ENCODE results near the gene LGI1. TPM values are rescaled to one million over a fixed set of nuclear protein-coding genes. Genes with fewer than 3 reads are reported as not detected.

Gene LGI1
- total and polyA plus RNA-seq, 2 of the 8 experiments (the other 6 are each of a cell fraction or from before 2014, with no cell fraction given), result 0.15 TPM; not detected in 1

GRCh38 chr10:93766918-93767317, 9.2 kb downstream of the LGI1 start:
- H2BK12ac ChIP-seq (ENCODE audit: low read depth, low read length), result no peak overlapping the region
- FAIRE-seq (no peak), DNase-seq (ENCODE audit: low read depth in 1 of 2, low spot score in 2 of 2) (no peak)
- no peaks in the 10 kb centered on the region; a peak in 1 of 4 replicates for H3K9me3 ChIP-seq (ENCODE audit: insufficient read depth in 2 of 2, low read depth in 1 of 2, low read length in 1 of 2)
- H3K79me1 ChIP-seq (ENCODE audit: low read depth, low read length), result no peaks in the 10 kb centered on the region
- H3K4me1 ChIP-seq (replicated peaks in 1 of 4; ENCODE audit: control insufficient read depth in 3 of 4, insufficient read depth in 4 of 4, low read length in 3 of 4), result peaks cover 0 to 6% (median 0%) of the 10 kb centered on the region in 4 experiments; a peak in 2 of 7 replicates
- H2BK20ac ChIP-seq (ENCODE audit: low read length), result no peak overlapping the region
- H3K27me3 ChIP-seq (replicated peaks in 1 of 4; ENCODE audit: control insufficient read depth in 3 of 4, extremely low read depth in 1 of 4, insufficient read depth in 3 of 4, low read length in 3 of 4), result no peaks in the 10 kb centered on the region
- H3K79me2 ChIP-seq (ENCODE audit: control insufficient read depth in 1 of 2, insufficient read depth in 2 of 2, low read length in 2 of 2), result no peaks in the 10 kb centered on the region; a peak in 1 of 4 replicates
- H3K23me2 ChIP-seq (ENCODE audit: low read depth, low read length), result no peaks in the 10 kb centered on the region
- H2AFZ ChIP-seq (ENCODE audit: low read length), result no peak overlapping the region
- H4K8ac ChIP-seq (ENCODE audit: extremely low read depth, insufficient read depth, low read length), result no peak overlapping the region
- no peak overlapping the region for H3K4me3 ChIP-seq (ENCODE audit: extremely low read depth in 1 of 4, insufficient read depth in 2 of 4, low read depth in 3 of 4, low read length in 4 of 4)
- no peak overlapping the region for H2BK5ac ChIP-seq (ENCODE audit: low read depth, low read length)
- H3K4me2 ChIP-seq (ENCODE audit: insufficient read depth in 1 of 2, low read depth in 2 of 2, low read length in 2 of 2), result no peak overlapping the region
- no peak overlapping the region for H3K14ac ChIP-seq (ENCODE audit: insufficient read length)
- H4K5ac ChIP-seq (ENCODE audit: insufficient read length, low read depth, low read length), result no peak overlapping the region
- no peak overlapping the region for H3K27ac ChIP-seq (ENCODE audit: low read depth, low read length)
- H3K23ac ChIP-seq (ENCODE audit: insufficient read length), result no peak overlapping the region
- no peak overlapping the region for H2BK120ac ChIP-seq (replicated peaks; ENCODE audit: low read depth, low read length)
- H3K18ac ChIP-seq (ENCODE audit: extremely low read depth, low read length), result no peak overlapping the region
- no peak overlapping the region for H3K9ac ChIP-seq (replicated peaks in 1 of 4; ENCODE audit: extremely low read depth in 1 of 4, low read depth in 3 of 4, low read length in 3 of 4)
- no peaks in the 10 kb centered on the region for H3K36me3 ChIP-seq (ENCODE audit: control insufficient read depth in 2 of 4, insufficient read depth in 4 of 4, low read length in 3 of 4)
- whole genome bisulfite sequencing, 2 experiments (ENCODE audit: extremely low coverage in 1 of 2, insufficient coverage in 1 of 2, insufficient read length in 1 of 2, insufficient replicate concordance in 2 of 2, low coverage in 1 of 2, low lambda C conversion rate in 2 of 2, missing lambda C conversion rate in 1 of 2), result 95% methylated on average over 2 of the region's 2 CpGs; no CpG with 5 or more reads in 1 of the 2 experiments
- no peak overlapping the region for H3K56ac ChIP-seq (replicated peaks; ENCODE audit: insufficient read length, low read depth, low read length)
- TF ChIP-seq GABPA (IDR thresholded peaks at IDR 0.05; ENCODE audit: borderline replicate concordance, insufficient read depth, low read length) (no peak), TAF7 (optimal IDR thresholded peaks at IDR 0.05; ENCODE audit: borderline replicate concordance, low read depth, low read length) (no peak), PHF8 (conservative IDR thresholded peaks at IDR 0.05; ENCODE audit: low read depth, low read length) (no peak), KDM4A (IDR thresholded peaks at IDR 0.05; ENCODE audit: low read depth, low read length, severe bottlenecking) (no peak), TEAD4 (IDR thresholded peaks at IDR 0.05; ENCODE audit: low read depth, low read length) (no peak)
- no peak overlapping the region for H3K4ac ChIP-seq (replicated peaks; ENCODE audit: insufficient read length, low read depth, low read length)
- ChIA-PET CTCF (ENCODE audit: partially characterized antibody) (interaction anchor here (0.9 to 3.4 kb wide), 4 partner anchors 14 to 48 kb away, joined by 3 to 19 read pairs (median 16); no protein-coding TSS in a partner anchor), POLR2A (ENCODE audit: partially characterized antibody) (interaction anchor here (1.6 kb wide), 1 partner anchor 10 kb away, joined by 3 read pairs; the partner anchor contains the start of gene LGI1)
- no peak overlapping the region for H2AK5ac ChIP-seq (ENCODE audit: low read depth, low read length)
- H2BK15ac ChIP-seq (ENCODE audit: low read length), result no peak overlapping the region
- no peaks in the 10 kb centered on the region for H4K20me1 ChIP-seq (replicated peaks in 1 of 2; ENCODE audit: control insufficient read depth in 1 of 2, insufficient read depth in 2 of 2, low read length in 2 of 2)
- H4K91ac ChIP-seq (replicated peaks; ENCODE audit: insufficient read length, low read length), result no peak overlapping the region
